GM19452 (cell line): ENCODE results near the gene DNLZ.

Source experiments
- ATAC-seq: cut with Tn5 transposase; IDR thresholded peaks from one replicate; pipeline ENCODE4 v1.9.1; 2021; ENCODE audit not compliant: unreplicated experiment

The DNLZ gene

DNA sequence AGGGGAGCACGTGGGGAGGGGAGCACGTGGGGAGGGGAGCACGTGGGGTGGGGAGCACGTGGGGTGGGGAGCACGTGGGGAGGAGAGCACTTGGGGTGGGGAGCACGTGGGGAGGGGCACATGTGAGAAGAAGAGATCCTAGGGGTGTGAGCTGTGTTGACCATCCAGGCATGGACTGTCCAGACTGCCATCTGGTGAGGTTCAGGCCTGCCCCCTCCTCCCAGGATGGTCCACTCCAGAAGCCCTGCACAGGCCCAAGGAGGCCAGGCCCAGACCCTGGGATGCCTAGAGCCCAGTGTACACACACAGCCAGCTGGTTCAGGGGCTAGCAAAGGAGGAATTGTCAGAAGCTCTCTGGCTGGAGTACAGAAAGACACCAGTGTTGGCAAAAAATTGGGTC, 34.1 kb upstream of the DNLZ start:
- no peak for ATAC-seq

DNA sequence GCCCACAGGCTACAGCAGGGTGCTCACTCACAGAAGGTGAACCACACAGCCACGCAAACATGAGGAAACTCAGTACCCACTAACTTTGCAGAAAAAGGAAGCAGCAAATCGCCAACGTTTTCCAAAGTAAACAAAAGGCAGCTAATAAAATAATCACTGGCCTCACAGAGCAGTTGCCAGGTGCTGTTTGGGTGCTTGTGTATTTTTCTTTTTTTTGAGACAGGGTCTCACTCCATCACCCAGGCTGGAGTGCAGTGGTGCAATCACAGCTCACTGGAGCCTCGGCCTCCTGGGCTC, 32.6 kb upstream of the DNLZ start:
- no peak for ATAC-seq

DNA sequence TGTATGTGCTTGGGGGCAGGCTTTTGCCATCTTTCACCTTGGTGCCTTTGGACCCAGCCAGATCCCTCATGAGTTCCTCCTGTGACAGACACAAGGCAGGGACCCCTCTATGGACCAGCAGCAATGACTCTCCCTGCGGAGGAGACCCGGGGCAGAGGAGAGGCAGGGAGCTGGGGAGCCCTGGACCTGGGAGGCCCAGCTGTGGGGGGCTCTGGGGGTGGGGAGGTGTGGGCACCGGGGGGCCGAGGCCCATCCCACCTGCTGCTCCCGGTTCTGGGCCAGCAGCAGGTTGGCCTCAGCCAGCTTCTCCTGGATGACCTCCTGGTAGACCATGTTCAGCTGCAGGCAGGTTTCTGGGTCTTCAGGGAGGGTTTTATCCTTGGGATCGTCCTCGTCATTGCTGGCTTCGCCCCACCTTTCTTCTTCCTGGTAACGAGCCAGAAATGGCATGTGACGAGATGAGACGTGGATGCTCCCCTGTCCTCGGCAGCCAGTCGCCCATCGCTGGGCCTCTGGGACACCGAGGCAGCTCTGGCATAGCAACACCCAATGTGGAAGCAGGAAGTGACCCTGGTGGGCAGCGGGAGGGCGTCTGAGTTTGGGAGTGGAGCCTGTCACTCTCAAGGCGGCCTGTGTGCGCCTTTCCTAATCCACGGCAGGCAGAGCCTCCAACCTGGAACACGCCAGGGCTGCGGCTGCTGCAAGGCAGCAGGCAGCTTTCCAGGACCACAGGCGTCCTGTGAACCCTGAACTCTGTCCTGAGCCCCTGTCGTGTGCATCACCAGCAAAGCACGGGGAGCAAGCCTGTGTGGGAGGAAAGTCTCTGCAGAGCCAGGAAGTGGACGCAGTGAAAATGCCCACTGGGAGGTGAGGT, 32.0 kb upstream of the DNLZ start:
- ATAC-seq: no peak

DNA sequence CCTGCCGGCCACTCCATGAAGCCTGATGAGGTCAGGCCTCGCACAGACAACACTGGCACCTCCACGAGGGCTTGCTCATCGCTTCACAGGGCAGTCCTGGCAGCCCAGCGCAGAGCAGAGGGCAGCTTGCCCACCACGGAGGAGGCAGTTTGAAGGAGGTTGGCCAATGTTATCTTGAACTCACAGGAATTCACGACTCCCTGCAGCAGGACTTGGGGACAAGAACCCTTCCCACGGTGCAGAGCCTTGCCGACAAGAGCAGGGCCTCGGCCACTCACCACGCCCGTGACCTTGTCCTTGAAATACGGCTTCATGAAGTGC, 31.4 kb upstream of the DNLZ start:
- ATAC-seq: no peak

DNA sequence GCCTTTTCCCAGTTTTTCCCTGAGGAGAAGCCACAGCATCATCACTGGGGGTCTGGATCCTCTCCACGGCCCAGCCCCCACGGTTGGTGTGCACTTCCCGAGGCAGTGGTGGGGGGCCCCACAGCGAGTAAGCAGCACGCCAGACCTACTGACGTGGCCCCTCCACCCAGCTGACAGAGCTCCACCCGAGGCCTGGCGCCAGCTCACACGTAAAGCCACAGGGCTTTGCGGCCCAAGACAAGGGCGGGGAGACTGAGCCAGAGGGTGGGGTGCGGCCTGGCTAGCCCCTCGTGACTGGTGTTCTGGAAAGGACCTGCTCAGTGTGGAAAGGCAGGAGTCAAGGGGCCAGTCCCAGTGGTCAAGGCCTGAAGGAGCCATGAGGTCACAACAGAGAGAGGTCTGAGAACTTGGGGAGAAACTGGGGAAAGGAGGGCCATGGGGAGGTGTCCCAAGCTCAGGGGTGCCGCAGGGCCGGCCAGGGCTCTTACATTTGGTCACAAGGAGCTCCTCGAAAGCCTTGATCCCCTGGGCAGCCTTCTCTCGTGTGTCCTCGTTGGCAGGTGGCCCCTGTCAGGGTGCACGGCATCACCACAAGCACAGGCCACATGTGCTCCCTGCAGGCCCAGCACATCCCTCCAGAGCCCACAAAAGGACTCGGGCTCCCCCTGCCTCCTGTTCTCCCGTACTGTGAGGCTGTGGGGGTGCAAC, 30.9 kb upstream of the DNLZ start:
- ATAC-seq: no peak

DNA sequence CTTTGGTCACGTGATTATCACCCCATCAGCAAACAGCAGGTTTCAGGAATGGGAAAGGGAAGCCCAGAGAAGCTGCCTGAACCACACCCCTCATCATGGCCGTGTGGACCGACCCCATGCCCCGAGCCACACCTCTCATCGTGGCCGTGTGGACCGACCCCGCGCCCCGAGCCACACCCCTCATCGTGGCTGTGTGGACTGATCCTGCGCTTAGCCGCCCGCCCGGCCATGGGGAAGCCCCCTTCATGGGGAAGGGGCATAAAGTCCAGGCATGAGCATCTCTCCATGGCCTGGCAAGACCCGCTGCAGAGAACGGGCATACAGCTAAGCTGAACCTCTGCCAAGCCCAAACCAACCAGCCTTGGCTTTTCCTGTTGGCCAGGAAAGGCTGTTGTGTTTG, 30.0 kb upstream of the DNLZ start:
- ATAC-seq: no peak

DNA sequence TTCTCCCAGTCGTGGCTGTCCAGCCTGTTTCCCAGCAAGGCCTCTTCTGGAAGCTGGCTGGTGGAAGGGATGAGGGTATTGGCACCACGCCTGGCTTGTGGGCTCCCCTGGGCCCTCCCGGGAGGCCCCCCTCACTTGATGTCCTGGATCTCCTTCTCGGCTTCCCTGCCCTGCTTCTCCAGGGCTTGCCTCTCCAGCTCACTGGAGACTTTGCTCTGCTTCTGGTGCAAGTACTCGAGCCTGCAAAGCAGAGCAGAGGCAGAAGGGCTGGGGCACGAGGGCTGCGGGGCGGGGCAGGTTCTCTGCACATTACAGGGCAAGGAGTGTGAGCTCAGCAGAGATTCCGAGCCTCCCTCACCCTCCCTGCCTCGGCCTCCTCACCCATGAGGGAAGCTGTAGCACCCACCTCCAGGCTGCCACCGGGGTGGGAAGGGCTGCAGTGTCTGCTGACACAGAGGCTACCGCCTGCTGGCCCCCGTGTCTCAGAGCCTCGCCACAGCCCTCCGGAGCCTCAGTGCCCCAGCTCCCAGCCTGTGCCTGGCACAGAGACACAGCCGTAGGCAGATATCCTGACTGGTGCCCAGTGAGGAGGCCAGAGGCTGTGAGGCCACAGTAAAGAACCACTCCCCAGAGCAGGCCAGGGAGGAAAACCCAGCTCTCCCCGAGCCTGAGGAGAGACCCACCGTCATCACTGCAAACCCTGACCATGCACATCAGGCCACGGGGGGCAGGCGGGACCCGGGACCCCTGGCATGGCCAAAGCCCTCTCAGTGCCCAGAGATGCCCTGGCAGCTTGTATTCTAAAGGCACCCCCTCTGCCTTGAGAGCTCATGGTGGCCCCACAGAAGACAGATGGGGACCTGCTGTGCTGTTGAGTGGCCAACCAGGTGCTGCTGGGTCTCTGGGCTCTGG, 29.2 kb upstream of the DNLZ start:
- ATAC-seq: no peak

DNA sequence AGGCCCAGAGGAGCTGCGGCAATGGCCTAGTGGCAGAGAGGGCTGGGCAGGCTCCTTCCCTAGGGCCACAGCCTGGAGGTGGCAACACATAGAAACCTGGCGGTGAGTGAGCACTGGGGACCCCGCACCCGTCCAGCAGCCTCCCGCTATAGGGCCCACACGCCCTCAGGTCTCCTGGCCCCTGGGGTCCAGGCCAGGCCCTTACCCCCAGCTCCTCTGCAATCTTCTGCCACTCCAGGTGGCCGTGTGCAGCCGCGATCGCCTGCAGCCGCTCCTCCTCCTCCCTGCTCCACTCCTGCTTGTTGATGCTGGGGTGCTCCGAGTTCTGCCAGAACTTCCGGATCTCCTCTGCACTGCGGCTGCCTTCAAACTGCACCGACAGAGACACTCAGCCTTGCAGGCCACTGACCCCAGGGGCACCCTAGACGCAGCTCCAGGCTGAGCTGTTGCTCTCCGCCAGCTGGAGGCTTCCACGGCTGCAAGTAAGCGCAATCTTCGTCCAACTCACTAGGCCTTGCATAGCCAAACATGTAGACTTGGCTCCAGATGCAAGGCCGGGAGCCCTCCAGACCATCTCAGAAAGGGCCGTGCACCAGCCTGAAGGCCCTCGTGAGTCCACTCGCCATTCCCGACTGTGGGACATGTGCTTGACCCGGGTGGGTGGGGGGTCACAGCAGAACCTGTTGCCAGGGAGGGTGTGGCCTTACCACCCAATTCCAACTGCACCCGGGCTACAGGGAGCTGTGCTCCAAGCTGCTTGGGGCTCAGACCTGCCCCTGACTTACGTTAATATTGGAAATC, 28.4 kb upstream of the DNLZ start:
- ATAC-seq: no peak

DNA sequence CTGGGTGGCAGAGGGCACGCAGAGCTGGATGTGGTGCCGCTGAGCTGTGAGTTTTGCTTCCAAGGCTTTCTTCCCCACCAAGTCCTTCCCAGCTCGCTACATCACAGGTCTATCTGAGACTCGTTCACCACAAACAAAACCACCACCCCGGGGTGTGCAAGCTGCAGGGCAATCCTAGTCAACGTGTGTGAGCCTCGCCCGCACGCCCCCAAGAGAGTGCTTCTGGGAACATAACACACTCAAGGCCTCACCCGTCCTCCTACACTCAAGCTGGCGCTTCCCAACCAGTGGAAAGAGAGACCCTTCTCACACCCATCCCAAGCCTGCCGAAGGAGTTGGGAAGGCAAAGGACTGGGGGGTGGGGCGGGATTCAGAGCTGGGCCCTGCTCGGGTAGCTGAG, 25.9 kb upstream of the DNLZ start:
- ATAC-seq: no peak

DNA sequence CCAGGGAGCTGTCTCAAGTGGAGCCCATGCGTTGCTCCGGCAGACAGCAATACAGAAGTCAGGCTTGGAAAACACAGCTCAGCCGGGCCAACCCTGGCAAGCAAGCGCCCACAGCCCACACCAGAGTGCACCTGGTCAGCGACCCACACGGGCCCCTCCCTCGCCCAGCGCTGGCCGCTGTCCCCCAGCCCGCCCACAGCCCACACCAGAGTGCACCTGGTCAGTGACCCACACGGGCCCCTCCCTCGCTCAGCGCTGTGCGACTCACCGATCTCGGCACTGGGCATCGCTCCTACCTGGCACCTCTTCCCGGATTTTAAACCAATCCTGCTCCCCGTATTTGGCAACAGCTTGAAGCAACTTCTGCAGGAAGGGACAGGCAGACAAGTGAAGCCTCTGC, 23.7 kb upstream of the DNLZ start:
- no peak for ATAC-seq

DNA sequence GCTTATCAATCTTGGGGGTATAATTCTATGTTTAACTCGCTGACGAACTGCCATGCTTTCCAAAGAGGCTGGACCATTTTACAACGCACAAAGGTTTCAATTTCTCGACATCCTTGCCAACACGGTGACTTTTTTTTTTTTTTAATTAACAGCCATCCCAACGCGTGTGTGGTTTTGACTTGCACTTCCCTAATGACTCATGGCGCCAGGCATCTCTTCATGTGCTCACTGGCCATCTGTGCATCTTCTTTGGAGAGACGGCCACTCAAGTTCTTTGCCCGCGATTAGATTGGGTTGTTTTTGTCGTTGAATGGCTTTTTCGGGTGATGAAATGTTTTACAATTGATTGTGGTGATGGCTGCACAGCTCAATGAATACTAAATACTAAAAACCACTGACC, 22.5 kb upstream of the DNLZ start:
- no peak for ATAC-seq

DNA sequence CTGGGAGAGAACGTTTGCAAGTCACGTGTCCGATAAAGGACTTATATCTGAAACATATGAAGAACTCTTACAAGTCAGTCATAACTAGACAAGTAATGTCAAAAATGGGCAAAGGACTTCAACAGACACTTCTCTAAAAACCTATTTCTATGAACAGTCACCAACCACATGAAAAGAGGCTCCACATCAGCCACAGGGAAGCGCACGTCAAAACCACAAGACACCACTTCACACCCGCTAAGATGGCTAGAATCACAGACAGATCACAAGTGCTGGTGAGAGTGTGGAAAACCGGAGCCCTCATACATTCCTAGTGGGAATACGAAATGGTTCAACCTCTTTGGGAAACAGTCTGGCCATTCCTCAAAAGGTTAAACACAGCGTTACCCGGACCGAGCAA, 21.5 kb upstream of the DNLZ start:
- ATAC-seq: no peak

DNA sequence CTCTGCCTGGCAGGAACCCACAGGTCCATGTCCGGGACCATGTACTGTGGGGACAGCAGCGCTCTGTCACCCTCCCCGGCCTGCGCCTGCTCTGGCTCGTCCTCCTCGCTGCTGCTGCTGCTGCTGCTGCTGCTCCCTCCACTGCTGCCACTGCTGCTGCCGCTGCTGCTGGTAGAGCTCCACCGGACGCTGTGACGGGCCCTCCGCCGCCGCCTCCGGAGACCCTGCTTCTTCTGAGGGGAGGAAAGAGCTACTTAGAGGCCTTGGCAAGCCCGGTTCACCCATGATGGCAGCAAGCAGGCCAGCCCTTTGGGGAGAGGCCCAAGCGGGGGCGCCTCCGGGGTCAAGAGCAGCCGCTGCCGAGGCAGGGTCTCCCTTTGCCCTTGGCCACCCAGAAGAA, 19.9 kb upstream of the DNLZ start:
- no peak for ATAC-seq

DNA sequence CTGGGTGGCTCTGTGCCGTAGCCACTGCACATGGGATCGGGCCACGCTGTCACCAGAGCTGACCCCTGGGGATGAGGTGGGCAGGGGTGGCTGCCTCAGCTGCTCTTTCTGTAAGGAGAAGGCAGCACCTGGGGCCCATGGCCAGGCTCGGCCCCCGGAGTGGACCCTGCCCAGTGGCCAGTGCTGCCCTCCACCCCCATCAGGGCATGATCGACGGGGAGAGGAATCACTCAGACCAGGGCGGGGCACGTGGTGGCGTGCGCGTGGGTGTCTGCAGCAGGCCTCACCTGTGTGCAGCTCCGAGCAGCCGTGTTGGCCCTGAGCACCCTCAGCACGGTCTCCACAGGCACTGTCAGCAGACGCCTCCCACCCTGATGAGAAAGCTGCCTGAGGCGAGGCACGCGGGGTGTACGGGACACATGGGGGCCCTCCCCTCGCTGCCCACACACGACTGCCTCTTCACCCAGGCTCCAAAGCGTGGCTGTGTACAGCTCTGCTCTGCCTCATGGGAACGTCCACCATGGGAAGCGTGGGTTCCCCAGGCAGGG, 18.5 kb upstream of the DNLZ start:
- no peak for ATAC-seq

DNA sequence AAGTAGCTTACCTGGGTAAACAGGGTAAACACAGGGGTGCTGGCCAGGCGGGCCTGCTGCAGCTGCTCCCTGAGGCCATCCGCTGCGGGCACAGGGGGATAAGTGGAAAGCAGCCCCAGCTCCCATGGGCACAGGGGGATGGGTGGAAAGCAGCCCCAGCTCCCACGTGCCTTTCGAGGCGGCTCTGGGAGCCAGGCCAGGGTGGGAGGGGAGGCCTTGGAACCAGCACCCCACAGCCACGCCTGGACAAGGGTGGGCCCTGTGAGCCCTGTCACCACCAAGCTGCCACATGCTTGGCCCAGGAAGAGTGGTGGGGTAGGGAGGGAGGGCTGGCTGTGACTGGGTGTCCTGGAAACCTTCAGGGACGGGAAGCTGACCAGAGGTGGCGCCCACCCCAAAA, 17.8 kb upstream of the DNLZ start:
- no peak for ATAC-seq

DNA sequence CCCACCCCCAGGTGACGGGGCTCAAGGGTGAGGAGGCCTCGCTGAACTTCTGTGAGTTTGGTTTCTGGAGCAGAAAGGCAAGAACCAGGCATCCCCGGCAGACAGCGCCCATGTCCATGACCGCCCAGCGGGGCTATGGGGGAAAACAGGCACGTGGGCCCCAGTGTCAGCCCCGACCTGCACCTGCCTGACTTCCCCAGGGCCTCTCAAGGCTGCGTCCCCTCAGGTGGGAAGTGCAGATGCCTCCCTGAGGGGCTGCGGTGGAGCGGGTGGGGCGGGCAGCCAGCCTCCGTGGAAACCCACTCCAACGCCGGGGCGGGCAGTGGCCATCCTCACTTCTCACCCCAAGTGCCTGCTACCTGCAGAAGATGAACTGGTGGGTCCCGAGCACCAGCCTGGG, 16.8 kb upstream of the DNLZ start:
- no peak for ATAC-seq

DNA sequence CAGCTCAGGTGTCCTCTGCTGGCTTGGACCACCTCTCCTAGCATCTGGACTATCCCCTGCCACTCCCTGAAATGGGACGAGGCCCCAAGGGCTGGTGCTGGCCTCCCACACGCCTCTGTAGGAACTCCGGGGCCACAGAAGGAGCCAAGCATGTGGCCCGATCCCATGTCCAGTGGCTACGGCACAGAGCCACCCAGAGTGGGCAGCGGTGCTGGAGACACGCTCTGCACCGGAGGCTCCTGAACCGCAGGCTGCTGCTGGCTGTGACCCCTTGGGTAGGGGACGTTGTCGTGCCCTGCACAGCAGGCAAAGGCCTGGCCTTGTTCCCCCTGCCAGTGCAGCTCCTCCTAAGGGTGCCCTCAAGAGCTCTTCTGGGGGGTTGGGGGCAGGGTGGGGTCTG, 16.3 kb upstream of the DNLZ start:
- no peak for ATAC-seq

DNA sequence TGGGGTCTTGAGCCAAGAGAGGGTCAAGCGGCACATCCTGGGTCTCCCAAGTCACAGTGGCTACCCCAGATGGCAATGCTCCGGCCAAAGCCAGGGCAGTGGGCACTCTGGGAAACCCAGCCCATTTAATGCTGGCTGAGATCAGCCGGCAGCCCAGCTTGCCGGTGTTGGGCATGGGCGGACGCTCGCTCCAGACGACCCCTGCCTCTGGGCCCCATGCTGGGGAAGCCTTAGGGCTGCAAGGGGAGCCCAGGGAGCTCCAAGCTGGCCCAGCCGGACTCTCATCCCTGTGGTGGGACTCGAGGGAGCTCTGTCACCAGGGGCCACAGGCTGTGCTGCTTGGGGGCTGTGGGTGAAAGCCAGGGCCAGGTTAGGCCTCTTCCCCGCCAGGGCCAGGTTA, 15.9 kb upstream of the DNLZ start:
- ATAC-seq: no peak

DNA sequence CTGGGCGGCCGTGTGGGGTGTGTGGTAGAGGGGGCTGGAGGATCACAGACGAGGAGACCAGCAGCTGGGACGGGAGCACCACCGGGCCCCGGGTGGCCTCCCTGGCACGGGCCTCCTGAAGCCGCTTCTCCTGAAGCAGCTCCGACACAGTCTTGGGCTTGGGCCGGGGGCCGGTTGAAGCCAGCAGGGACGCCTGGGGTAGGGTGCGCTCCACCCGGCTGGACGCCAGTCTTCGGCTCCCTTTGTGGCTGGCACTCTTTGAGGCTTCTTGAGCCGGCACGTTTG, 15.4 kb upstream of the DNLZ start:
- ATAC-seq: no peak

DNA sequence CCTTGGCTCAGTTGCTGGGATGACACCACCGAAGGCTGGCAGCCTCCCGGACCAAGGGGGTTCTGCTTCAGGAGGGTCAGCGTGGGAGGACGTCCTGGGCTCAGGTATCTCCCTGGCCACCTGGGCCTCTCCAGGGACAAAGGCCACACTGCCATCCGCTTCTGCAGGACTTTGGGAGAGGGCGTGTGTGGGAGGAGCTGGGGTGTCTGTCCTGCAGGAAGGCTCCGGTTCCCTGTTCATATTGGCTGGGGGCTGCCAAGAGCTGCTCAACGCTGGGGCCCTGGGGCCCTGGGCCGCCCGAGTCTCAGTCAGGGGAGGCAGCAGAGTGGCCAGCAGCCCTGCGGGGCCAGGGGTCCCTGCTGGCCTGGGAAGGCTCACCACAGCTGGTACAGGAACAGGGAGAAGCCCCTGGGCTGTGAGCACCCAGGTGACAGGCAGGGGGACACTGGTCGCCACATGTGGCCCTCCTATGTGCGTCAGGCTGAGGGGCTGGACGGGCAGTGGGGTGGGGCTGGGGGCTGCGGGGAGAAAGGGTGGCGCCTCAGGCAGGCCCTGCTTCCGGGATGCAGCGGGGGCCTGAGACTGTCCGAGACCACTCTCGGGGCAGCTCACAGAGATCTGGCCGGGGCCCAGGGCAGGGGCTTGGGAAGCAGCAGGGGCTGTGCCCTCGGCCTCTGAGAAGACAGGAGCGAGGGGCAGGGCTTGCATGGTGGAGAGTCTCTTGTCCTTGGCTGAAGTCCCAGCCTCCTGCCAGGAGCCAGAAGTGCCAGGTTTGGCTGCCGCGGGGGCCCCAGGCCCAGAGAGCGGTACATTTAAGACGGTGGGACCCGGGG, 14.8 kb upstream of the DNLZ start:
- no peak for ATAC-seq
